Measurements from ENCODE around the gene ATP8B2.

The ATP8B2 gene

GRCh38 chr1:154352581-154353459 is 27.5 kb downstream of the ATP8B2 start (continued):
- no peak for TF ChIP-seq ZNF354C (tag by site-specific recombination; IDR thresholded peaks at IDR 0.05; ENCODE audit: borderline replicate concordance, low read depth)
- TF ChIP-seq, protein P1, sequence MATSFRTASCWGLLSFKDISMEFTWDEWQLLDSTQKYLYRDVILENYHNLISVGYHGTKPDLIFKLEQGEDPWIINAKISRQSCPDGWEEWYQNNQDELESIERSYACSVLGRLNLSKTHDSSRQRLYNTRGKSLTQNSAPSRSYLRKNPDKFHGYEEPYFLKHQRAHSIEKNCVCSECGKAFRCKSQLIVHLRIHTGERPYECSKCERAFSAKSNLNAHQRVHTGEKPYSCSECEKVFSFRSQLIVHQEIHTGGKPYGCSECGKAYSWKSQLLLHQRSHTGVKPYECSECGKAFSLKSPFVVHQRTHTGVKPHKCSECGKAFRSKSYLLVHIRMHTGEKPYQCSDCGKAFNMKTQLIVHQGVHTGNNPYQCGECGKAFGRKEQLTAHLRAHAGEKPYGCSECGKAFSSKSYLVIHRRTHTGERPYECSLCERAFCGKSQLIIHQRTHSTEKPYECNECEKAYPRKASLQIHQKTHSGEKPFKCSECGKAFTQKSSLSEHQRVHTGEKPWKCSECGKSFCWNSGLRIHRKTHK (tag by site-specific recombination; IDR thresholded peaks at IDR 0.05): no peak
- TF ChIP-seq ZNF768 (tag by site-specific recombination; IDR thresholded peaks at IDR 0.05): no peak
- TF ChIP-seq, protein P2, sequence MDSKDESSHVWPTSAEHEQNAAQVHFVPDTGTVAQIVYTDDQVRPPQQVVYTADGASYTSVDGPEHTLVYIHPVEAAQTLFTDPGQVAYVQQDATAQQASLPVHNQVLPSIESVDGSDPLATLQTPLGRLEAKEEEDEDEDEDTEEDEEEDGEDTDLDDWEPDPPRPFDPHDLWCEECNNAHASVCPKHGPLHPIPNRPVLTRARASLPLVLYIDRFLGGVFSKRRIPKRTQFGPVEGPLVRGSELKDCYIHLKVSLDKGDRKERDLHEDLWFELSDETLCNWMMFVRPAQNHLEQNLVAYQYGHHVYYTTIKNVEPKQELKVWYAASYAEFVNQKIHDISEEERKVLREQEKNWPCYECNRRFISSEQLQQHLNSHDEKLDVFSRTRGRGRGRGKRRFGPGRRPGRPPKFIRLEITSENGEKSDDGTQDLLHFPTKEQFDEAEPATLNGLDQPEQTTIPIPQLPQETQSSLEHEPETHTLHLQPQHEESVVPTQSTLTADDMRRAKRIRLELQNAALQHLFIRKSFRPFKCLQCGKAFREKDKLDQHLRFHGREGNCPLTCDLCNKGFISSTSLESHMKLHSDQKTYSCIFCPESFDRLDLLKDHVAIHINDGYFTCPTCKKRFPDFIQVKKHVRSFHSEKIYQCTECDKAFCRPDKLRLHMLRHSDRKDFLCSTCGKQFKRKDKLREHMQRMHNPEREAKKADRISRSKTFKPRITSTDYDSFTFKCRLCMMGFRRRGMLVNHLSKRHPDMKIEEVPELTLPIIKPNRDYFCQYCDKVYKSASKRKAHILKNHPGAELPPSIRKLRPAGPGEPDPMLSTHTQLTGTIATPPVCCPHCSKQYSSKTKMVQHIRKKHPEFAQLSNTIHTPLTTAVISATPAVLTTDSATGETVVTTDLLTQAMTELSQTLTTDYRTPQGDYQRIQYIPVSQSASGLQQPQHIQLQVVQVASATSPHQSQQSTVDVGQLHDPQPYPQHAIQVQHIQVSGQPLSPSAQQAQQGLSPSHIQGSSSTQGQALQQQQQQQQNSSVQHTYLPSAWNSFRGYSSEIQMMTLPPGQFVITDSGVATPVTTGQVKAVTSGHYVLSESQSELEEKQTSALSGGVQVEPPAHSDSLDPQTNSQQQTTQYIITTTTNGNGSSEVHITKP (tag by site-specific recombination; IDR thresholded peaks at IDR 0.05): peak; percentile 93
- no peak for TF ChIP-seq GLI2 (tag by site-specific recombination; IDR thresholded peaks at IDR 0.05; ENCODE audit: borderline replicate concordance, low read depth)
- TF ChIP-seq, protein P3, sequence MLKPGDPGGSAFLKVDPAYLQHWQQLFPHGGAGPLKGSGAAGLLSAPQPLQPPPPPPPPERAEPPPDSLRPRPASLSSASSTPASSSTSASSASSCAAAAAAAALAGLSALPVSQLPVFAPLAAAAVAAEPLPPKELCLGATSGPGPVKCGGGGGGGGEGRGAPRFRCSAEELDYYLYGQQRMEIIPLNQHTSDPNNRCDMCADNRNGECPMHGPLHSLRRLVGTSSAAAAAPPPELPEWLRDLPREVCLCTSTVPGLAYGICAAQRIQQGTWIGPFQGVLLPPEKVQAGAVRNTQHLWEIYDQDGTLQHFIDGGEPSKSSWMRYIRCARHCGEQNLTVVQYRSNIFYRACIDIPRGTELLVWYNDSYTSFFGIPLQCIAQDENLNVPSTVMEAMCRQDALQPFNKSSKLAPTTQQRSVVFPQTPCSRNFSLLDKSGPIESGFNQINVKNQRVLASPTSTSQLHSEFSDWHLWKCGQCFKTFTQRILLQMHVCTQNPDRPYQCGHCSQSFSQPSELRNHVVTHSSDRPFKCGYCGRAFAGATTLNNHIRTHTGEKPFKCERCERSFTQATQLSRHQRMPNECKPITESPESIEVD (tag by site-specific recombination; IDR thresholded peaks at IDR 0.05): no peak
- TF ChIP-seq ZBTB20 (tag by site-specific recombination; IDR thresholded peaks at IDR 0.05): peak; percentile 98
- TF ChIP-seq ZNF776 (tag by site-specific recombination; IDR thresholded peaks at IDR 0.05; ENCODE audit: borderline replicate concordance): no peak
- TF ChIP-seq ZNF362 (tag by site-specific recombination; IDR thresholded peaks at IDR 0.05): no peak
- no peak for TF ChIP-seq FEZF1 (tag by site-specific recombination; IDR thresholded peaks at IDR 0.05)
- TF ChIP-seq ZNF366 (tag by site-specific recombination; conservative IDR thresholded peaks at IDR 0.05): no peak
- TF ChIP-seq ZNF202 (tag by site-specific recombination; IDR thresholded peaks at IDR 0.05; ENCODE audit: borderline replicate concordance): no peak
- no peak for TF ChIP-seq ZNF596 (tag by site-specific recombination; IDR thresholded peaks at IDR 0.05)
- 0 out of 2 replicates have a peak, but pooled peaks have one; percentile 35 for TF ChIP-seq KLF16 (tag by site-specific recombination; IDR thresholded peaks at IDR 0.05)
- no peak for TF ChIP-seq ZBTB1 (tag by site-specific recombination; IDR thresholded peaks at IDR 0.05)
- TF ChIP-seq ZNF16 (tag by site-specific recombination; IDR thresholded peaks at IDR 0.05; ENCODE audit: low read depth): no peak
- TF ChIP-seq ZSCAN30 (tag by site-specific recombination; IDR thresholded peaks at IDR 0.05): 0 out of 2 replicates have a peak, but pooled peaks have one; percentile 19
- no peak for TF ChIP-seq ZNF311 (tag by site-specific recombination; IDR thresholded peaks at IDR 0.05; ENCODE audit: borderline replicate concordance)
- TF ChIP-seq ZNF169 (tag by site-specific recombination; IDR thresholded peaks at IDR 0.05): no peak
- TF ChIP-seq AEBP2 (tag by site-specific recombination; IDR thresholded peaks at IDR 0.05; ENCODE audit: borderline replicate concordance): no peak
- no peak for TF ChIP-seq ZNF324 (tag by site-specific recombination; IDR thresholded peaks at IDR 0.05)
- TF ChIP-seq ZNF214 (tag by site-specific recombination; IDR thresholded peaks at IDR 0.05; ENCODE audit: borderline replicate concordance): no peak
- TF ChIP-seq TCF7L2 (IDR thresholded peaks at IDR 0.05; ENCODE audit: borderline replicate concordance, low read depth, low read length): no peak
- TF ChIP-seq ZNF341 (tag by site-specific recombination; IDR thresholded peaks at IDR 0.05; ENCODE audit: low read depth): peak; percentile 47
- no peak for TF ChIP-seq ZNF521 (tag by site-specific recombination; IDR thresholded peaks at IDR 0.05)
- TF ChIP-seq ZNF24 (tag by site-specific recombination; IDR thresholded peaks at IDR 0.05): peak; percentile 41; the same call in 1 of the 2 replicates
- TF ChIP-seq, protein P4, sequence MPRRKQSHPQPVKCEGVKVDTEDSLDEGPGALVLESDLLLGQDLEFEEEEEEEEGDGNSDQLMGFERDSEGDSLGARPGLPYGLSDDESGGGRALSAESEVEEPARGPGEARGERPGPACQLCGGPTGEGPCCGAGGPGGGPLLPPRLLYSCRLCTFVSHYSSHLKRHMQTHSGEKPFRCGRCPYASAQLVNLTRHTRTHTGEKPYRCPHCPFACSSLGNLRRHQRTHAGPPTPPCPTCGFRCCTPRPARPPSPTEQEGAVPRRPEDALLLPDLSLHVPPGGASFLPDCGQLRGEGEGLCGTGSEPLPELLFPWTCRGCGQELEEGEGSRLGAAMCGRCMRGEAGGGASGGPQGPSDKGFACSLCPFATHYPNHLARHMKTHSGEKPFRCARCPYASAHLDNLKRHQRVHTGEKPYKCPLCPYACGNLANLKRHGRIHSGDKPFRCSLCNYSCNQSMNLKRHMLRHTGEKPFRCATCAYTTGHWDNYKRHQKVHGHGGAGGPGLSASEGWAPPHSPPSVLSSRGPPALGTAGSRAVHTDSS (tag by site-specific recombination; IDR thresholded peaks at IDR 0.05): no peak
- TF ChIP-seq ZSCAN23 (tag by site-specific recombination; IDR thresholded peaks at IDR 0.05): no peak

Measured in HEK293 (cell line).